AG10803 (cell line): ENCODE results near the gene RNF180.

Experiments used
- DNase-seq: peaks from one replicate; pipeline ENCODE4 v3.0.0; 2010; ENCODE audit warnings: low read depth
- H3K4me3 ChIP-seq: 2 replicates; pipeline ENCODE4 v1.5.1; 2011; ENCODE audit warnings: mild to moderate bottlenecking, low read length, control low read depth
- TF ChIP-seq, protein P1 (sequence below): conservative IDR thresholded peaks from 2 replicates; pipeline ENCODE4 v1.5.1; 2011; ENCODE audit warnings: mild to moderate bottlenecking, low read length, control low read depth, inconsistent platforms

Gene RNF180

DNA sequence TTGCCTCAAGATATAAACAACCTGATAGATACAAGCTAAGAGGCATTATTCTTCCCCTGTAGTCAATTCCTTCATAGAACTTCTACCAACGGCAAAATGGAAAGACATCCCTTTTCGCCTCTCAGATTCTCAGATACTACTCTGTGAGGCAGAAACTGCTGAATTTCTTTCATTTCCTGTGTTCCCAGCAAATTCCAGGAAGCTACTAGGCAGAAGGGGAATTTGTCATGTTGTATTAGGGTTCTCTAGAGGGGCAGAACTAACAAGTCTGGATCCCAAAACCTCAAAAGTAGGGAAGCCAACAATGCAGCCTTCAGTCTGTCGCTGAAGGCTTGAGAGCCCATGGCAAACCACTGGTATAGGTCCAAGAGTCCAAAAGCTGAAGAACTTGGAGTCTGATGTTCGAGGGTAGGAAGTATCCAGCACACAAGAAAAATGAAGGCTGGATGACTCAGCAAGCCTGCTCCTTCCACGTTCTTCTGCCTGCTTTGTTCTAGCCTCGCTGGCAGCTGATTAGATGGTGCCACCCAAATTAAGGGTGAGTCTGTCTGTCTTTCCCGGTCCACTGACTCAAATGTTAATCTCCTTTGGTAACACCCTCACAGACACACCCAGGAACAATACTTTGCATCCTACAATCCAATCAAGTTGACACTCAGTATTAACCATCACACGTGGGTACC is 15.2 kb downstream of the RNF180 start:
- no peak overlapping the region for H3K4me3 ChIP-seq
- no peak for DNase-seq
- TF ChIP-seq, protein P1, sequence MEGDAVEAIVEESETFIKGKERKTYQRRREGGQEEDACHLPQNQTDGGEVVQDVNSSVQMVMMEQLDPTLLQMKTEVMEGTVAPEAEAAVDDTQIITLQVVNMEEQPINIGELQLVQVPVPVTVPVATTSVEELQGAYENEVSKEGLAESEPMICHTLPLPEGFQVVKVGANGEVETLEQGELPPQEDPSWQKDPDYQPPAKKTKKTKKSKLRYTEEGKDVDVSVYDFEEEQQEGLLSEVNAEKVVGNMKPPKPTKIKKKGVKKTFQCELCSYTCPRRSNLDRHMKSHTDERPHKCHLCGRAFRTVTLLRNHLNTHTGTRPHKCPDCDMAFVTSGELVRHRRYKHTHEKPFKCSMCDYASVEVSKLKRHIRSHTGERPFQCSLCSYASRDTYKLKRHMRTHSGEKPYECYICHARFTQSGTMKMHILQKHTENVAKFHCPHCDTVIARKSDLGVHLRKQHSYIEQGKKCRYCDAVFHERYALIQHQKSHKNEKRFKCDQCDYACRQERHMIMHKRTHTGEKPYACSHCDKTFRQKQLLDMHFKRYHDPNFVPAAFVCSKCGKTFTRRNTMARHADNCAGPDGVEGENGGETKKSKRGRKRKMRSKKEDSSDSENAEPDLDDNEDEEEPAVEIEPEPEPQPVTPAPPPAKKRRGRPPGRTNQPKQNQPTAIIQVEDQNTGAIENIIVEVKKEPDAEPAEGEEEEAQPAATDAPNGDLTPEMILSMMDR = no peak

DNA sequence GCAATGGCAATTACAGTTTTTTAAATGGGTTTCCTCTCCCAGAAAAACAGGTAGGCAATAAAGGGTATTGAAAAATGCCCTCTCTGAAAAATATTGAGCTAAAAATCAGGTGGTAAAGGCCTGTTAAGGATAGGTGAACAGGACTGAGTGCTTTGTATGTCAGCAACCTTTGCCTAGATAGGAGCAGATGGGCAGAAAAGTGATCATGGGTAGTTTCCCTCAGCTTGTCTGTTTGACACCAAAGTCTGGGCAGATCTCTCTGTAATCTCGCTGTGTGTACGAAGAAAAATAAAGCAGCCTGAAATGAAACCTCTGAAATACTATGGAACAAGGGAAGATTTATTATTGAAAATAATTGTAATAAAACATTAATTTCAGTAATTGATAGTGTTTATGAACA is 15.8 kb downstream of the RNF180 start:
- TF ChIP-seq, protein P1 = no peak
- DNase-seq = no peak
- H3K4me3 ChIP-seq = no peak overlapping the region

- no peak for DNase-seq
- no peak overlapping the region for H3K4me3 ChIP-seq
- TF ChIP-seq, protein P1 = no peak
Observed at GRCh38 chr5:64183956-64184355, 18.3 kb downstream of the RNF180 start.

GRCh38 chr5:64184832-64185231 is 19.2 kb downstream of the RNF180 start:
- no peak for DNase-seq
- no peak overlapping the region for H3K4me3 ChIP-seq
- TF ChIP-seq, protein P1 = no peak

GRCh38 chr5:64188776-64189175 is 23.1 kb downstream of the RNF180 start:
- DNase-seq = no peak
- no peak overlapping the region for H3K4me3 ChIP-seq
- TF ChIP-seq, protein P1 = no peak

GRCh38 chr5:64190562-64191306 is 25.1 kb downstream of the RNF180 start:
- DNase-seq = no peak
- H3K4me3 ChIP-seq = no peak overlapping the region
- TF ChIP-seq, protein P1 = no peak

DNA sequence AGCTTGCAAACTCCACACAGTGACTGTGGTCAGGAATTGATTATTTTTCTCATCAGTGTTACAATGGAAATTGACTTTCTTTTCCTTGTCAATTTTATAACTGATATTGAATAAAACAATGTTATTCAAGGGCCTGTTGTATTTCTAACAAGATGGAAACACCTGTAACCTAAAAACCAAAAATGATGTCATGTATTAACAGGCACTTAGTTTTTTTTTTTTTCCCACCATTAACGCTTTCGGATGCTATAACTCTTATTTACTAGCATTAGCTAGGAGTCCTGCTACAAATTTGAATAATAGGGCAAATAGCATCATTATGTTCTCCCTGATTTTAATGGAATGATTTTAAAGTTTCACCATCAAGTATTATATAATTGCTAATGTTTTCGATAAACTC is 30.3 kb downstream of the RNF180 start:
- H3K4me3 ChIP-seq = no peak overlapping the region
- TF ChIP-seq, protein P1 = no peak

More for the DNA sequence above, 30.3 kb downstream of the RNF180 start:
- DNase-seq = no peak
